H9 (cell line): ENCODE data around the gene TRPM3. TPM values are rescaled to one million over a fixed set of nuclear protein-coding genes. Genes with fewer than 3 reads are reported as not detected.
A peak's percentile ranks its signal among the peaks of the same experiment; 100 is the strongest.

Source experiments
- DNase-seq: peaks from one replicate; pipeline ENCODE4 v3.0.0-alpha.2; 2017
- H2AFZ ChIP-seq: one replicate; pipeline ENCODE4 v1.6.1; 2013; ENCODE audit warnings: mild to moderate bottlenecking, low read length, control low read depth, moderate library complexity
- H2AK5ac ChIP-seq: 2 replicates; pipeline ENCODE4 v1.6.1; 2013; ENCODE audit warnings: low read length, control low read depth, mixed read lengths; ENCODE audit not compliant: insufficient read length
- H2BK120ac ChIP-seq: one replicate; pipeline ENCODE4 v1.6.1; 2013; ENCODE audit warnings: low read depth, mild to moderate bottlenecking, low read length, control low read depth, inconsistent platforms; ENCODE audit not compliant: poor library complexity, severe bottlenecking
- H2BK12ac ChIP-seq: 2 replicates; pipeline ENCODE4 v1.6.1; 2013; ENCODE audit warnings: low read length, control low read depth, mixed read lengths, low read depth; ENCODE audit not compliant: insufficient read length
- H2BK15ac ChIP-seq: 2 replicates; pipeline ENCODE4 v1.6.1; 2013; ENCODE audit warnings: low read depth, low read length, control low read depth
- H2BK20ac ChIP-seq: one replicate; pipeline ENCODE4 v1.6.1; 2013; ENCODE audit warnings: low read depth, mild to moderate bottlenecking, low read length, control low read depth, inconsistent platforms; ENCODE audit not compliant: poor library complexity, severe bottlenecking
- H2BK5ac ChIP-seq: 2 replicates; pipeline ENCODE4 v1.6.1; 2013; ENCODE audit warnings: low read length, control low read depth, mixed read lengths; ENCODE audit not compliant: insufficient read length
- H3K14ac ChIP-seq: 2 replicates; pipeline ENCODE4 v1.6.1; 2013; ENCODE audit warnings: low read length, control low read depth; ENCODE audit not compliant: insufficient read depth
- H3K18ac ChIP-seq: 2 replicates; pipeline ENCODE4 v1.6.1; 2013; ENCODE audit warnings: low read depth, mild to moderate bottlenecking, mixed read lengths, low read length, control low read depth; ENCODE audit not compliant: insufficient read length
- H3K23ac ChIP-seq: 2 replicates; pipeline ENCODE4 v1.6.1; 2013; ENCODE audit warnings: low read length, control low read depth, mixed read lengths, low read depth; ENCODE audit not compliant: insufficient read length
- H3K23me2 ChIP-seq: 2 replicates; pipeline ENCODE4 v1.6.1; 2013; ENCODE audit warnings: low read depth, mild to moderate bottlenecking, mixed read lengths, low read length, control low read depth; ENCODE audit not compliant: insufficient read length, poor library complexity, severe bottlenecking
- H3K27ac ChIP-seq: 2 replicates; pipeline ENCODE4 v1.5.1; 2013; ENCODE audit warnings: low read length, control low read depth, mixed read lengths, low read depth; ENCODE audit not compliant: insufficient read length
- H3K27me3 ChIP-seq: 2 replicates; pipeline ENCODE4 v1.6.1; 2013; ENCODE audit warnings: low read length, control low read depth, inconsistent platforms; ENCODE audit not compliant: insufficient read depth
- H3K4ac ChIP-seq: 2 replicates; pipeline ENCODE4 v1.6.1; 2013; ENCODE audit warnings: low read depth, mild to moderate bottlenecking, control low read depth, inconsistent platforms, low read length, moderate library complexity
- H3K4me1 ChIP-seq: 2 replicates; pipeline ENCODE4 v1.6.1; 2013; ENCODE audit warnings: low read length, control low read depth, inconsistent platforms; ENCODE audit not compliant: insufficient read depth
- H3K4me2 ChIP-seq: 2 replicates; pipeline ENCODE4 v1.6.1; 2013; ENCODE audit warnings: low read length, control low read depth, mixed read lengths; ENCODE audit not compliant: insufficient read length, insufficient read depth
- H3K56ac ChIP-seq: 2 replicates; pipeline ENCODE4 v1.6.1; 2013; ENCODE audit warnings: low read depth, mild to moderate bottlenecking, mixed read lengths, low read length, control low read depth; ENCODE audit not compliant: insufficient read length
- H3K79me1 ChIP-seq: 2 replicates; pipeline ENCODE4 v1.6.1; 2013; ENCODE audit warnings: low read depth, mild to moderate bottlenecking, moderate library complexity, low read length, control low read depth, inconsistent platforms; ENCODE audit not compliant: insufficient read depth, poor library complexity, severe bottlenecking
- H3K79me2 ChIP-seq: 2 replicates; pipeline ENCODE4 v1.6.1; 2013; ENCODE audit warnings: low read length, control low read depth, inconsistent platforms; ENCODE audit not compliant: insufficient read depth
- H3K9ac ChIP-seq: 2 replicates; pipeline ENCODE4 v1.6.1; 2013; ENCODE audit warnings: low read length, control low read depth, mixed read lengths; ENCODE audit not compliant: insufficient read length; ENCODE audit errors: extremely low read depth
- H3K9me3 ChIP-seq: one replicate; pipeline ENCODE4 v1.6.1; 2013; ENCODE audit warnings: low read depth, low read length, inconsistent platforms; ENCODE audit not compliant: control insufficient read depth
- H3T11ph ChIP-seq: one replicate; pipeline ENCODE4 v1.6.1; 2013; ENCODE audit warnings: mild to moderate bottlenecking, low read length, control low read depth, inconsistent platforms
- H4K20me1 ChIP-seq: one replicate; pipeline ENCODE4 v1.6.1; 2013; ENCODE audit not compliant: control insufficient read depth, insufficient read length, insufficient read depth
- H4K5ac ChIP-seq: 2 replicates; pipeline ENCODE4 v1.6.1; 2013; ENCODE audit warnings: low read depth, mild to moderate bottlenecking, mixed read lengths, low read length, control low read depth; ENCODE audit not compliant: insufficient read length
- H4K8ac ChIP-seq: replicated peaks from 2 replicates; pipeline ENCODE4 v1.6.1; 2013; ENCODE audit warnings: low read length, control low read depth, mixed read lengths, low read depth; ENCODE audit not compliant: insufficient read length
- H4K91ac ChIP-seq: 2 replicates; pipeline ENCODE4 v1.6.1; 2013; ENCODE audit warnings: low read depth, mild to moderate bottlenecking, moderate library complexity, mixed read lengths, low read length, control low read depth; ENCODE audit not compliant: insufficient read length
- H3K27ac Mint-ChIP-seq, 3 experiments: 2 replicates in 2 of 3; 3 replicates in 1 of 3; pipeline ENCODE4 v1.8.0; 2020 to 2021; ENCODE audit warnings: mixed read lengths in 3 of 3, mild to moderate bottlenecking in 1 of 3, moderate library complexity in 1 of 3
- H3K27me3 Mint-ChIP-seq: 2 replicates; pipeline ENCODE4 v1.8.0; 2021; ENCODE audit warnings: low read depth, mild to moderate bottlenecking, moderate library complexity, mixed read lengths
- H3K36me3 Mint-ChIP-seq, 3 experiments: 2 replicates in 2 of 3; 3 replicates in 1 of 3; pipeline ENCODE4 v1.8.0; 2020 to 2021; ENCODE audit warnings: low read depth in 3 of 3, mixed read lengths in 3 of 3; ENCODE audit not compliant: insufficient read depth in 1 of 3
- H3K4me1 Mint-ChIP-seq, 2 experiments: 2 replicates each; pipeline ENCODE4 v1.8.0; 2020; ENCODE audit warnings: mixed read lengths in 2 of 2
- H3K4me3 Mint-ChIP-seq, 2 experiments: 2 replicates in 1 of 2; 3 replicates in 1 of 2; pipeline ENCODE4 v1.8.0; 2020 to 2021; ENCODE audit warnings: mild to moderate bottlenecking in 2 of 2, mixed read lengths in 2 of 2, moderate library complexity in 1 of 2
- H3K9me3 Mint-ChIP-seq, 2 experiments: 2 replicates in 1 of 2; 3 replicates in 1 of 2; pipeline ENCODE4 v1.8.0; 2020; ENCODE audit warnings: mild to moderate bottlenecking in 2 of 2, mixed read lengths in 2 of 2, moderate library complexity in 1 of 2
- CTCF ChIP-seq: fragments of 200-600 bp; sonication (generic); conservative IDR thresholded peaks from 3 replicates; pipeline ENCODE4 v1.8.0; 2021; ENCODE audit warnings: antibody characterized with exemption, mild to moderate bottlenecking
- WGBS: extraction: QIAGEN DNeasy Blood & Tissue Kit; methylation state at CpG from one replicate; pipeline ENCODE4 v1.1.7; 2013; ENCODE audit warnings: missing lambda C conversion rate, low lambda C conversion rate, mixed read lengths; ENCODE audit not compliant: insufficient read length; ENCODE audit errors: extremely low coverage; 5-methylcytosine and 5-hydroxymethylcytosine counted together
- total RNA-seq: library from RNA; stranded (reverse); gene quantifications from 2 replicates; pipeline ENCODE4 v1.2.1, GENCODE V29; 2021

The TRPM3 gene
- total RNA-seq, 1 experiment from 2014 or later, result 10.3 TPM

GRCh38 chr9:70954596-70955143 is 166.8 kb downstream of the TRPM3 start:
- Histone ChIP-seq H3K4me2 (no peak overlapping the region), H4K8ac (no peak overlapping the region), H2AK5ac (no peak overlapping the region), H3K23ac (no peak overlapping the region), H3K18ac (peak overlapping the region; percentile 25), H3K56ac (no peak overlapping the region), H2BK15ac (no peak overlapping the region), H3T11ph (no peak overlapping the region), H2AFZ (no peak overlapping the region), H4K20me1 (no peaks in the 10 kb centered on the region), H3K14ac (no peak overlapping the region), H3K4ac (no peak overlapping the region), H3K79me2 (no peaks in the 10 kb centered on the region), H2BK120ac (no peak overlapping the region), H3K9ac (no peak overlapping the region), H3K27me3 (no peaks in the 10 kb centered on the region), H4K5ac (no peak overlapping the region), H2BK12ac (peak overlapping the region; percentile 57), H4K91ac (no peak overlapping the region), H3K23me2 (no peaks in the 10 kb centered on the region), H3K27ac (no peak overlapping the region), H3K4me1 (no peaks in the 10 kb centered on the region; the same call in 1 of the 2 replicates), H3K9me3 (no peaks in the 10 kb centered on the region), H2BK5ac (no peak overlapping the region), H2BK20ac (no peak overlapping the region), H3K79me1 (no peaks in the 10 kb centered on the region)
- Mint-ChIP-seq H3K27ac (peak overlapping the region; percentile 8 to 65 (median 15); a peak in 4 of 7 replicates), H3K4me3 (no peak overlapping the region), H3K9me3 (no peaks in the 10 kb centered on the region), H3K36me3 (no peaks in the 10 kb centered on the region), H3K4me1 (peaks cover 26 to 31% of the 10 kb centered on the region in 2 experiments), H3K27me3 (no peaks in the 10 kb centered on the region)
- no peak for DNase-seq
- no CpG with 5 or more reads among the region's 8 CpGs for WGBS
- no peak for TF ChIP-seq CTCF
